GM12878 (cell line): Measurements from ENCODE around the gene PTS.

ENCODE experiments used
- EP300 ChIP-seq, 2 experiments: fragments of 150-350 bp in 1 of 2; IDR thresholded peaks; 2 replicates each; pipeline ENCODE4 v1.6.1; 2011 to 2012; ENCODE audit warnings: low read depth in 2 of 2, low read length in 2 of 2, borderline replicate concordance in 1 of 2, improper control_type of control experiment in 1 of 2, inconsistent platforms in 1 of 2; ENCODE audit not compliant: control insufficient read depth in 1 of 2
- NRF1 ChIP-seq: conservative IDR thresholded peaks from 2 replicates; pipeline ENCODE4 v1.6.1; 2011; ENCODE audit warnings: mild to moderate bottlenecking, low read depth, low read length, improper control_type of control experiment
- SMARCA5 ChIP-seq: fragments of 450-650 bp; IDR thresholded peaks from 2 replicates; pipeline ENCODE4 v1.6.1; 2017; ENCODE audit warnings: mild to moderate bottlenecking
- TAF1 ChIP-seq: IDR thresholded peaks from 2 replicates; pipeline ENCODE4 v1.6.1; 2011; ENCODE audit warnings: mild to moderate bottlenecking, low read depth, low read length, borderline replicate concordance
- YBX1 ChIP-seq: fragments of 450-650 bp; IDR thresholded peaks from 2 replicates; pipeline ENCODE4 v1.6.1; 2016; ENCODE audit warnings: antibody characterized with exemption
- YY1 ChIP-seq: IDR thresholded peaks from 2 replicates; pipeline ENCODE4 v1.6.1; 2011; ENCODE audit warnings: low read depth, mild to moderate bottlenecking, low read length
- TF ChIP-seq, protein P1 (sequence below), 3 experiments: IDR thresholded peaks in 2 of 3; conservative IDR thresholded peaks in 1 of 3; 2 replicates each; pipeline ENCODE4 v1.5.1; 2011; ENCODE audit warnings: low read depth in 3 of 3, low read length in 3 of 3, mild to moderate bottlenecking in 3 of 3, control low read depth in 2 of 3, moderate library complexity in 2 of 3, inconsistent platforms in 1 of 3, mixed read lengths in 1 of 3; ENCODE audit not compliant: control insufficient read depth in 2 of 3, insufficient read depth in 1 of 3; ENCODE audit errors: extremely low read depth in 1 of 3

DNA sequence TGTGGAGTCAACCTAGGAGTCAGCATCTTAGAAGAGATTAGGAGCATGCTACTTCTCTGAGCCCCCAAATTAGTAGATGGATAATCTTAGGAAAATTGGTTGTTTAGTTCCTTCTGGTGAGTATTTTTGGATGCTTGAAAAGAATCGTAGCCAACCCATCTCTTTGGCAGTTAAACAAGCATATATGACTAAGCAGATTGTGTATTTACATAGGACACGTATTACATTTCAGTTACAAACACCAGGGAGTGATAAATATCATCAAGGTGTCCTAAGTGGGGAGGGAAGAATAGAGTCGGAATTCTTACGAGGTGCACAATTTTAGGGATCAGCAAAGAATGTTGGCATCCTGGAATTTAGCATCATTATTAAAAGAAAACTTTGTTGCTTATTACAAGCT, 21.0 kb downstream of the PTS start:
- TF ChIP-seq YBX1 (no peak), EP300 (IDR thresholded peaks at IDR 0.05; ENCODE audit: borderline replicate concordance in 1 of 2, control insufficient read depth in 1 of 2, low read depth in 2 of 2, low read length in 2 of 2) (no peak), YY1 (no peak), TAF1 (no peak), SMARCA5 (no peak), NRF1 (no peak)
- TF ChIP-seq, protein P1, sequence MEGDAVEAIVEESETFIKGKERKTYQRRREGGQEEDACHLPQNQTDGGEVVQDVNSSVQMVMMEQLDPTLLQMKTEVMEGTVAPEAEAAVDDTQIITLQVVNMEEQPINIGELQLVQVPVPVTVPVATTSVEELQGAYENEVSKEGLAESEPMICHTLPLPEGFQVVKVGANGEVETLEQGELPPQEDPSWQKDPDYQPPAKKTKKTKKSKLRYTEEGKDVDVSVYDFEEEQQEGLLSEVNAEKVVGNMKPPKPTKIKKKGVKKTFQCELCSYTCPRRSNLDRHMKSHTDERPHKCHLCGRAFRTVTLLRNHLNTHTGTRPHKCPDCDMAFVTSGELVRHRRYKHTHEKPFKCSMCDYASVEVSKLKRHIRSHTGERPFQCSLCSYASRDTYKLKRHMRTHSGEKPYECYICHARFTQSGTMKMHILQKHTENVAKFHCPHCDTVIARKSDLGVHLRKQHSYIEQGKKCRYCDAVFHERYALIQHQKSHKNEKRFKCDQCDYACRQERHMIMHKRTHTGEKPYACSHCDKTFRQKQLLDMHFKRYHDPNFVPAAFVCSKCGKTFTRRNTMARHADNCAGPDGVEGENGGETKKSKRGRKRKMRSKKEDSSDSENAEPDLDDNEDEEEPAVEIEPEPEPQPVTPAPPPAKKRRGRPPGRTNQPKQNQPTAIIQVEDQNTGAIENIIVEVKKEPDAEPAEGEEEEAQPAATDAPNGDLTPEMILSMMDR (IDR thresholded peaks at IDR 0.05 in 2 of 3, conservative IDR thresholded peaks at IDR 0.05 in 1 of 3; ENCODE audit: control insufficient read depth in 2 of 3, extremely low read depth in 1 of 3, insufficient read depth in 1 of 3, low read depth in 3 of 3, low read length in 3 of 3): no peak
